SU-DHL-6 (cell line): ENCODE measurements around the gene DAPK2.

Experiments used
- H2AFZ ChIP-seq: fragments of 200-600 bp; sonication (generic); 2 replicates; pipeline ENCODE4 v1.6.1; 2014; ENCODE audit warnings: low read depth, mild to moderate bottlenecking, moderate library complexity, mixed read lengths, antibody characterized with exemption, low read length; ENCODE audit not compliant: severe bottlenecking
- H3F3A ChIP-seq: fragments of 200-600 bp; shearing (Covaris generic); 2 replicates; pipeline ENCODE4 v1.6.0; 2016; ENCODE audit warnings: antibody characterized with exemption, mild to moderate bottlenecking; ENCODE audit not compliant: insufficient read depth
- H3K27ac ChIP-seq: fragments of 200-600 bp; sonication (generic); 2 replicates; pipeline ENCODE4 v1.5.1; 2016; ENCODE audit warnings: low read depth, mild to moderate bottlenecking, low read length, moderate library complexity, mixed read lengths
- H3K27me3 ChIP-seq: fragments of 200-600 bp; sonication (generic), shearing (Covaris generic); 2 replicates; pipeline ENCODE4 v1.6.0; 2014; ENCODE audit warnings: mild to moderate bottlenecking, low read length
- H3K36me3 ChIP-seq: fragments of 200-600 bp; sonication (generic); 2 replicates; pipeline ENCODE4 v1.6.1; 2014; ENCODE audit warnings: mild to moderate bottlenecking, low read length, mixed read lengths
- H3K4me2 ChIP-seq: fragments of 300-600, 200-600 bp; shearing (Covaris generic), sonication (generic); 2 replicates; pipeline ENCODE4 v1.6.0; 2014; ENCODE audit warnings: low read length, low read depth, mild to moderate bottlenecking; ENCODE audit not compliant: poor library complexity, severe bottlenecking
- H3K4me3 ChIP-seq: fragments of 200-600 bp; sonication (generic); 2 replicates; pipeline ENCODE4 v1.5.1; 2014; ENCODE audit warnings: antibody characterized with exemption, low read length, mild to moderate bottlenecking, mixed read lengths; ENCODE audit not compliant: insufficient read depth, poor library complexity, severe bottlenecking
- H3K79me2 ChIP-seq: fragments of 200-600 bp; sonication (generic); 2 replicates; pipeline ENCODE4 v1.6.1; 2014; ENCODE audit warnings: mild to moderate bottlenecking, low read length, moderate library complexity; ENCODE audit not compliant: insufficient read depth
- H3K9ac ChIP-seq: fragments of 200-600 bp; sonication (generic); 2 replicates; pipeline ENCODE4 v1.7.0; 2014; ENCODE audit warnings: mild to moderate bottlenecking, low read length
- H3K9me2 ChIP-seq: fragments of 200-600 bp; sonication (generic); replicated peaks from 2 replicates; pipeline ENCODE4 v1.6.1; 2014; ENCODE audit warnings: low read length; ENCODE audit not compliant: insufficient read depth
- H3K9me3 ChIP-seq: fragments of 200-600 bp; sonication (generic); 2 replicates; pipeline ENCODE4 v1.6.1; 2014; ENCODE audit warnings: low read length, mixed read lengths; ENCODE audit not compliant: insufficient read depth
- H4K20me1 ChIP-seq: fragments of 200-600 bp; sonication (generic); 2 replicates; pipeline ENCODE4 v1.6.1; 2014; ENCODE audit warnings: low read depth, mild to moderate bottlenecking, antibody characterized with exemption, low read length, moderate library complexity, mixed read lengths
- EZH2phosphoT487 ChIP-seq: fragments of 200-600 bp; sonication (generic), shearing (Covaris generic); conservative IDR thresholded peaks from 2 replicates; pipeline ENCODE4 v1.6.1; 2018; ENCODE audit warnings: mild to moderate bottlenecking, antibody characterized with exemption, low read length, moderate library complexity, mixed read lengths
- TF ChIP-seq, protein P1 (sequence below): fragments of 200-600 bp; sonication (generic); IDR thresholded peaks from one replicate; pipeline ENCODE4 v1.5.1; 2017; ENCODE audit warnings: antibody characterized with exemption, mild to moderate bottlenecking, low read length, moderate library complexity; ENCODE audit not compliant: insufficient read depth, poor library complexity, severe bottlenecking

DAPK2 gene

DNA sequence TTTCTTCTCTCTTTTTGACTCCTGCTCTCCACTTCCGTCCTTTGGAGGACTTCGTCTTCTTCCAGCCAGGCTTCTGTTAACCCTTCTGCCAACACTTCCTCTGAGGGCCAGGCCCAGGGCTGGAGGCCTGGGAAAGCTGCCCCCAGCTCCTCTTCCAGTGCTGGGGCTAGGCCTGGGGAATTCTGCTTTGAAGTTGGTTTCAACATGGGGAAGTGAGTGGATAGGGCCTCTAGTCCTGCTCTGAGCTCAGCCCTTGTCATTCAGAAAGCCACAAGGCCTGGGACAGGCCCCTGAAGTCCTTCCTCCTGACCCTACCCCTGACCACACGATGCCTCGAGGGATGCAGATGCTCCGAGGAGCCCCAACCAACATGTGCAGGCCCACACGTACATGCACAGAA lies 158.7 kb downstream of the DAPK2 start:
- H3K79me2 ChIP-seq = no peaks in the 10 kb centered on the region
- no peak overlapping the region for H2AFZ ChIP-seq
- H3K9me2 ChIP-seq = no peaks in the 10 kb centered on the region
- TF ChIP-seq, protein P1, sequence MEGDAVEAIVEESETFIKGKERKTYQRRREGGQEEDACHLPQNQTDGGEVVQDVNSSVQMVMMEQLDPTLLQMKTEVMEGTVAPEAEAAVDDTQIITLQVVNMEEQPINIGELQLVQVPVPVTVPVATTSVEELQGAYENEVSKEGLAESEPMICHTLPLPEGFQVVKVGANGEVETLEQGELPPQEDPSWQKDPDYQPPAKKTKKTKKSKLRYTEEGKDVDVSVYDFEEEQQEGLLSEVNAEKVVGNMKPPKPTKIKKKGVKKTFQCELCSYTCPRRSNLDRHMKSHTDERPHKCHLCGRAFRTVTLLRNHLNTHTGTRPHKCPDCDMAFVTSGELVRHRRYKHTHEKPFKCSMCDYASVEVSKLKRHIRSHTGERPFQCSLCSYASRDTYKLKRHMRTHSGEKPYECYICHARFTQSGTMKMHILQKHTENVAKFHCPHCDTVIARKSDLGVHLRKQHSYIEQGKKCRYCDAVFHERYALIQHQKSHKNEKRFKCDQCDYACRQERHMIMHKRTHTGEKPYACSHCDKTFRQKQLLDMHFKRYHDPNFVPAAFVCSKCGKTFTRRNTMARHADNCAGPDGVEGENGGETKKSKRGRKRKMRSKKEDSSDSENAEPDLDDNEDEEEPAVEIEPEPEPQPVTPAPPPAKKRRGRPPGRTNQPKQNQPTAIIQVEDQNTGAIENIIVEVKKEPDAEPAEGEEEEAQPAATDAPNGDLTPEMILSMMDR = no peak
- no peak for TF ChIP-seq EZH2phosphoT487
- H3K27me3 ChIP-seq = no peaks in the 10 kb centered on the region
- no peaks in the 10 kb centered on the region for H3K9me3 ChIP-seq
- no peaks in the 10 kb centered on the region for H3F3A ChIP-seq
- H3K4me3 ChIP-seq = no peak overlapping the region
- no peaks in the 10 kb centered on the region for H4K20me1 ChIP-seq
- no peak overlapping the region for H3K27ac ChIP-seq
- H3K9ac ChIP-seq = no peak overlapping the region
- no peaks in the 10 kb centered on the region for H3K36me3 ChIP-seq
- no peak overlapping the region for H3K4me2 ChIP-seq

DNA sequence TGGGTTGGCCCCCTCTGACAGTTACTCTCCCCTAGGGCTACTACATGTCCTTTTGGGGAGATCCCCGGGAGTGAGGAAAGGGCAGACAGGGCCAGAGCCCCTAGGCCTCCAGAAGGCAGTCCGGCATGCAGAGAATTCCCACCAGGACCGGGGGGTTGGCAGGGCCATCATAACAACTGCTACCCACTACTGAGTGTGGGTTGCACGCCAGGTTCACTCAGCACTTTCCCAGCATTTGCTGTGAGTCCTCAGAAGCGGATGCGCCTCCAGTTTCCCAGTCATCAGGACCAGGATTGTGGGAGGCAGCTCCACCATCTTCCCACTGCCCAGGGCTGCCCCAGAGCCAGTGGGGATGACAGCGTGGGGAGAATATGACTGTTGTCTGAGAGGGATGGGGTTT lies 161.3 kb downstream of the DAPK2 start:
- TF ChIP-seq, protein P1 = no peak
- TF ChIP-seq EZH2phosphoT487 = no peak
- Histone ChIP-seq H3K9me3 (no peaks in the 10 kb centered on the region), H3K27me3 (no peaks in the 10 kb centered on the region), H3F3A (no peaks in the 10 kb centered on the region), H3K27ac (no peak overlapping the region), H3K4me2 (no peak overlapping the region), H3K9me2 (no peaks in the 10 kb centered on the region), H2AFZ (no peak overlapping the region), H3K79me2 (no peaks in the 10 kb centered on the region), H3K4me3 (no peak overlapping the region), H4K20me1 (no peaks in the 10 kb centered on the region), H3K9ac (no peak overlapping the region), H3K36me3 (no peaks in the 10 kb centered on the region)

DNA sequence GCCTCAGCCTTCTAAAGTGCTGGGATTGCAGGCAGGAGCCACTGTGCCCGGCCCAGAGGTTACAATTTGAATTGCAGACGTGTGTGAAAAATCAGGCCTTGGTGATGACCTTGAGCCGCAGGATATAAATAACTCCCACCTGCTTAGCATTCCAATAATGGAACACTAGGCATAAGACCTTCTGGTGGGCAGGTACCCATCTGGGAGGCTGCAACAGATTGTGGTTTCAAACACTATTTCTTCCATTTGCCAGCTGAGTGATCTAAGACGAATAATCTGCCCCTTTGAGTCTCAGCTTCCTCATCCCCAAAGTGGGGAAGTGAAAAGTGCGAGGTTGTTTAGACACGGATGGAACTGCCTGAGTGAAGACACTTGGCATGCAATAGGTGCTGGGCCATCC lies 164.9 kb downstream of the DAPK2 start:
- Histone ChIP-seq H3K36me3 (no peaks in the 10 kb centered on the region), H3K4me3 (no peak overlapping the region), H3K27ac (no peak overlapping the region), H3K9ac (no peak overlapping the region), H3K9me3 (no peaks in the 10 kb centered on the region), H3F3A (no peaks in the 10 kb centered on the region), H3K9me2 (no peaks in the 10 kb centered on the region), H4K20me1 (no peaks in the 10 kb centered on the region), H3K4me2 (no peak overlapping the region), H2AFZ (no peak overlapping the region), H3K79me2 (no peaks in the 10 kb centered on the region), H3K27me3 (no peaks in the 10 kb centered on the region)
- no peak for TF ChIP-seq EZH2phosphoT487
- TF ChIP-seq, protein P1 = no peak
